Choroid plexus epithelial cell (primary cell): Measurements from ENCODE around the gene TTC23.

Experiments
- DNase-seq: peaks from one replicate; pipeline ENCODE4 v3.0.0-alpha.2; 2010; ENCODE audit warnings: low read depth
- H3K4me3 ChIP-seq: 2 replicates; pipeline ENCODE4 v1.5.1; 2011; ENCODE audit warnings: low read depth, mild to moderate bottlenecking, control low read depth, low read length, moderate library complexity
- TF ChIP-seq, protein P1 (sequence below): conservative IDR thresholded peaks from 2 replicates; pipeline ENCODE4 v1.5.1; 2011; ENCODE audit warnings: low read depth, mild to moderate bottlenecking, control low read depth, inconsistent platforms, low read length, moderate library complexity

TTC23 gene

GRCh38 chr15:99103279-99103678 lies 146.1 kb downstream of the TTC23 start:
- TF ChIP-seq, protein P1, sequence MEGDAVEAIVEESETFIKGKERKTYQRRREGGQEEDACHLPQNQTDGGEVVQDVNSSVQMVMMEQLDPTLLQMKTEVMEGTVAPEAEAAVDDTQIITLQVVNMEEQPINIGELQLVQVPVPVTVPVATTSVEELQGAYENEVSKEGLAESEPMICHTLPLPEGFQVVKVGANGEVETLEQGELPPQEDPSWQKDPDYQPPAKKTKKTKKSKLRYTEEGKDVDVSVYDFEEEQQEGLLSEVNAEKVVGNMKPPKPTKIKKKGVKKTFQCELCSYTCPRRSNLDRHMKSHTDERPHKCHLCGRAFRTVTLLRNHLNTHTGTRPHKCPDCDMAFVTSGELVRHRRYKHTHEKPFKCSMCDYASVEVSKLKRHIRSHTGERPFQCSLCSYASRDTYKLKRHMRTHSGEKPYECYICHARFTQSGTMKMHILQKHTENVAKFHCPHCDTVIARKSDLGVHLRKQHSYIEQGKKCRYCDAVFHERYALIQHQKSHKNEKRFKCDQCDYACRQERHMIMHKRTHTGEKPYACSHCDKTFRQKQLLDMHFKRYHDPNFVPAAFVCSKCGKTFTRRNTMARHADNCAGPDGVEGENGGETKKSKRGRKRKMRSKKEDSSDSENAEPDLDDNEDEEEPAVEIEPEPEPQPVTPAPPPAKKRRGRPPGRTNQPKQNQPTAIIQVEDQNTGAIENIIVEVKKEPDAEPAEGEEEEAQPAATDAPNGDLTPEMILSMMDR, result no peak
- H3K4me3 ChIP-seq, result no peak overlapping the region
- DNase-seq, result no peak

GRCh38 chr15:99102332-99103235 lies 146.8 kb downstream of the TTC23 start:
- no peak overlapping the region for H3K4me3 ChIP-seq
- no peak for DNase-seq
- TF ChIP-seq, protein P1, result no peak

DNA sequence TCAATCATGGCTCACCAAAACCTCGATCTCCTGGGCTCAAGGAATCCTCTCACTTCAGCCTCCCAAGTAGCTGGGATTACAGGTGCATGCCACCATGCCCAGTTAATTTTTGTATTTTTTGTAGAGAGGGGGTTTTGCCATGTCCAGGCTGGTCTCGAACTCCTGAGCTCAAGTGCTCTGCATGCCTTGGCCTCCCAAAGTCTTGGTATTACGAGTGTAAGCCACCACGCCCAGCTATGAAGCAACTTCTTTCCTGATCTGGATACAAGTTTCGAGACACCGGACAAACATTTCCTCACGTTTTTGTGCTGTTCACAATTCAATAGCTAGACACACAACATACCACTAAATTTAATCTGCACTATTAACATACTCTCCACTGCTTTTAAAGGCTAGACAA lies 147.9 kb downstream of the TTC23 start:
- DNase-seq, result no peak
- TF ChIP-seq, protein P1, result no peak
- no peak overlapping the region for H3K4me3 ChIP-seq

- peak; percentile 74 for DNase-seq
- TF ChIP-seq, protein P1, result peak; percentile 87
- H3K4me3 ChIP-seq, result peak overlapping the region; percentile 46
These were observed 148.9 kb downstream of the TTC23 start for GRCh38 chr15:99100245-99101173.

- no peak overlapping the region for H3K4me3 ChIP-seq
- TF ChIP-seq, protein P1, result no peak
- no peak for DNase-seq
These were observed 149.7 kb downstream of the TTC23 start for GRCh38 chr15:99099661-99100060.

DNA sequence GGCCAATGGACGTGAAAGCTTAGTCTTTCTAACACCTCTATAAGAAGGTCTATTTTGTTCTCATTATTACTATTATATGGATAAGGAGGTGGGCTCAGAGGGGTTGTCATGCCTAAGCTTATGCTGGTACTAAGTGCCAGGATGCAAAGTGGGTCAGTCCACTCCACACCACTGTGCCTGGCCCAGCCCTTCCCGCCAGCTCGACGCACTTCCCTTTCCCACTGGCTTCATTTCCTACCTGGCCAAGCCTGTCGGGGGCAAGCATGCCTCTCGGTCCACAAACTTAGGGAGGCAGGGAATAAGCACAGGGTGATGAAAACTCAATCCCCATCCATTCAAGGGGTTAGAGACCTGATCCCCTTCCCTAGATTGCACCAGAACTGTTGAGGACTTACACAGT lies 150.4 kb downstream of the TTC23 start:
- TF ChIP-seq, protein P1, result no peak
- DNase-seq, result no peak

More for the DNA sequence above, 150.4 kb downstream of the TTC23 start:
- H3K4me3 ChIP-seq, result no peak overlapping the region
